Hepatocyte (in vitro differentiated cells): ENCODE data around the gene ELOA.

Experiments used
- CTCF ChIP-seq: fragments of 200-600 bp; sonication (generic); IDR thresholded peaks from 2 replicates; pipeline ENCODE4 v1.5.1; 2016; ENCODE audit warnings: antibody characterized with exemption, mild to moderate bottlenecking; ENCODE audit not compliant: poor library complexity
- EZH2 ChIP-seq: fragments of 200-600 bp; sonication (generic); IDR thresholded peaks from 2 replicates; pipeline ENCODE4 v1.6.1; 2016; ENCODE audit warnings: antibody characterized with exemption, mild to moderate bottlenecking, borderline replicate concordance

DNA sequence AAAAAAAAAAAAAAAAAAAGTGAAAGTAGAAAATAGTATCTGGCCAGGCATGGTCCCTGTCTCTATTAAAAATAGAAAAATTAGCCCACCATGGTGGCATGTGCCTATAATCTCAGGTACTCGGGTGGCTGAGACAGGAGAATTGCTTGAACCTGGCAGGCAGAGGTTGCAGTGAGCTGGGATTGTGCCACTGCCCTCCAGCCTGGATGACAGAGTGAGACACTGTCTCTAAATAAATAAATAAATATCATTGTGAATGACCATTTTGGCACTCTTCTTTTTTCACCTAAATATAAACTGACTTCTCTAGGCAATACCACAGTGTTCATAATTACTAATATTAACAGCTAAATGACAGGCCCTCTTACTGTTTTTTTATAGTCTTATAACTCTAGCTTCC is 14.5 kb downstream of the ELOA start:
- TF ChIP-seq CTCF (no peak), EZH2 (no peak)
